Spleen (tissue), 7 donors: ENCODE measurements around the gene MAPKBP1.

Source experiments
- POLR2A ChIP-seq, 3 donors: fragments of 450-650 bp; IDR thresholded peaks; one replicate each; pipeline ENCODE4 v1.5.1; 2017; ENCODE audit warnings: antibody characterized with exemption in 3 of 3, mild to moderate bottlenecking in 1 of 3
- POLR2AphosphoS5 ChIP-seq, 3 donors: sonication (generic); formaldehyde crosslinking; IDR thresholded peaks; one replicate each; pipeline ENCODE4 v1.5.1; 2017; ENCODE audit warnings: antibody characterized with exemption in 3 of 3
- TF ChIP-seq, protein P1 (sequence below), 11 experiments: fragments of 200-600 bp in 7 of 11; fragments of 450-650 bp in 4 of 11; sonication (generic) in 4 of 11; IDR thresholded peaks in 8 of 11; conservative IDR thresholded peaks in 3 of 11; 1 replicate in 7 of 11; 2 replicates in 4 of 11; pipeline versions ENCODE4 v1.4.0 to v1.8.0; 2016 to 2021; ENCODE audit warnings: antibody characterized with exemption in 11 of 11, inconsistent platforms in 4 of 11, mild to moderate bottlenecking in 1 of 11
- donor health status: DM: no; HTN: no; CAD: no; lungs with moderate emphysema.
- donor health status: DM: no; HTN: no; CAD: no.
- donor health status: DM: no; HTN: no; CAD: no.

DNA sequence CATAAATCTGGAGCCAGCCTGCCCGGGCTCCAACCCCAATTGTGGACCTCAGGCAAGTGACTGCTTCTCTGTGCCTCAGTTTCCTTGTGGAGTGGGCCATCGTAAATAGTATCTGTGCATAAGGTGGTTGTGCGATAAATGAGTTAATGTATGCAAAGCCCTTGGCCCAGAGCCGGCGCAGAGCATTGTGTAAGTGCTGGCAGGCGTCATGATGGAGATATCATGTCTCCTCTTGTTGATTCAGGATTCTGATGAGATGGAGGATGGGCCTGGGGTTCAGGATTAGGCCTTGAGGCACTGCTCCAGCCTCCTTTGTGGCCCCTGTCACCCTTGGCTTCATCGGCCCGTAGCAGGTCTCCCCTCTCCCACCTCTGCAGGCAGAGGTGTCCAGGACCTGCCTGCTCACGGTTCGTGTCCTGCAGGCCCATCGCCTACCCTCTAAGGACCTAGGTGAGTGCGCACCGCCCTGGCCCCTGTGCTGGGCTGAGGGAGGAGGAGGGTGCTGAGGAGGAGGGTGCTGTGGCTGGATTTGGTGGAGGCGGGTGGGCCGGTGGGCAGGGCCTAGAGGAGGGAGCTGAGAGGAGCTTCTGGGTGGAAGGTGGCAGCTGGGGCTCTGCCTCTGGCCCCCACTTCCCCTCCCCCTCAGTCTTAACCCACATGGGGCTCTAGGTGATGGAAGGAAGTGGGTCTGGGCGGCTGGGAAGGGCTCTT, 65.7 kb downstream of the MAPKBP1 start:
- TF ChIP-seq POLR2A (IDR thresholded peaks at IDR 0.05) (no peak), POLR2AphosphoS5 (IDR thresholded peaks at IDR 0.05) (no peak)
- TF ChIP-seq, protein P1, sequence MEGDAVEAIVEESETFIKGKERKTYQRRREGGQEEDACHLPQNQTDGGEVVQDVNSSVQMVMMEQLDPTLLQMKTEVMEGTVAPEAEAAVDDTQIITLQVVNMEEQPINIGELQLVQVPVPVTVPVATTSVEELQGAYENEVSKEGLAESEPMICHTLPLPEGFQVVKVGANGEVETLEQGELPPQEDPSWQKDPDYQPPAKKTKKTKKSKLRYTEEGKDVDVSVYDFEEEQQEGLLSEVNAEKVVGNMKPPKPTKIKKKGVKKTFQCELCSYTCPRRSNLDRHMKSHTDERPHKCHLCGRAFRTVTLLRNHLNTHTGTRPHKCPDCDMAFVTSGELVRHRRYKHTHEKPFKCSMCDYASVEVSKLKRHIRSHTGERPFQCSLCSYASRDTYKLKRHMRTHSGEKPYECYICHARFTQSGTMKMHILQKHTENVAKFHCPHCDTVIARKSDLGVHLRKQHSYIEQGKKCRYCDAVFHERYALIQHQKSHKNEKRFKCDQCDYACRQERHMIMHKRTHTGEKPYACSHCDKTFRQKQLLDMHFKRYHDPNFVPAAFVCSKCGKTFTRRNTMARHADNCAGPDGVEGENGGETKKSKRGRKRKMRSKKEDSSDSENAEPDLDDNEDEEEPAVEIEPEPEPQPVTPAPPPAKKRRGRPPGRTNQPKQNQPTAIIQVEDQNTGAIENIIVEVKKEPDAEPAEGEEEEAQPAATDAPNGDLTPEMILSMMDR (IDR thresholded peaks at IDR 0.05 in 8 of 11, conservative IDR thresholded peaks at IDR 0.05 in 3 of 11), result no peak
